Activated T-cell treated with anti-CD3 and anti-CD28 coated beads for 48 hours (primary cell): ENCODE data around the gene TRAK1.

Source experiments
- DNase-seq: peaks from one replicate; pipeline ENCODE4 v3.0.0-alpha.2; 2020; ENCODE audit warnings: low read depth

TRAK1 gene

GRCh38 chr3:42157540-42158538, 66.7 kb downstream of the TRAK1 start:
- DNase-seq = no peak

GRCh38 chr3:42159147-42159546, 68.0 kb downstream of the TRAK1 start:
- DNase-seq = no peak

GRCh38 chr3:42159706-42160472, 68.7 kb downstream of the TRAK1 start:
- DNase-seq = peak; percentile 2

GRCh38 chr3:42161050-42161935, 70.1 kb downstream of the TRAK1 start:
- no peak for DNase-seq

- no peak for DNase-seq
Measured at GRCh38 chr3:42162462-42162861, 71.3 kb downstream of the TRAK1 start.

- DNase-seq = no peak
Measured at GRCh38 chr3:42163622-42164244, 72.6 kb downstream of the TRAK1 start.

- no peak for DNase-seq
Measured at GRCh38 chr3:42164656-42165055, 73.5 kb downstream of the TRAK1 start.

GRCh38 chr3:42165211-42165610, 74.1 kb downstream of the TRAK1 start:
- DNase-seq = no peak

GRCh38 chr3:42166214-42166613, 75.1 kb downstream of the TRAK1 start:
- no peak for DNase-seq

- no peak for DNase-seq
Measured at GRCh38 chr3:42166662-42167300, 75.6 kb downstream of the TRAK1 start.

GRCh38 chr3:42169579-42170120, 78.5 kb downstream of the TRAK1 start:
- DNase-seq = no peak

- DNase-seq = no peak
Measured at GRCh38 chr3:42172047-42172654, 81.0 kb downstream of the TRAK1 start.

- DNase-seq = no peak
Measured at GRCh38 chr3:42173307-42173706, 82.2 kb downstream of the TRAK1 start.

- no peak for DNase-seq
Measured at GRCh38 chr3:42174679-42175385, 83.7 kb downstream of the TRAK1 start.

GRCh38 chr3:42175386-42176240, 84.5 kb downstream of the TRAK1 start:
- DNase-seq = no peak

- no peak for DNase-seq
Measured at GRCh38 chr3:42176242-42177034, 85.3 kb downstream of the TRAK1 start.

GRCh38 chr3:42177068-42177800, 86.1 kb downstream of the TRAK1 start:
- no peak for DNase-seq
